ENCODE measurements around the gene CALML4. TPM values are rescaled to one million over a fixed set of nuclear protein-coding genes. Genes with fewer than 3 reads are reported as not detected.

Gene CALML4
- total and polyA plus RNA-seq, 2 donors (not counting 3 experiments of a cell fraction or from before 2014, with no cell fraction given) = 2.6 to 10.1 TPM

- Histone ChIP-seq H3K27me3 (ENCODE audit: control insufficient read depth in 2 of 2, insufficient read depth in 2 of 2, low read length in 2 of 2) (no peaks in the 10 kb centered on the region), H3K4me1 (ENCODE audit: control insufficient read depth, extremely low read depth, insufficient read depth, low read length) (no peaks in the 10 kb centered on the region), H2AFZ (ENCODE audit: low read depth, low read length) (no peak overlapping the region), H3K27ac (ENCODE audit: insufficient read depth, low read depth, low read length) (no peak overlapping the region), H3K36me3 (ENCODE audit: control insufficient read depth in 2 of 2, extremely low read depth in 1 of 2, insufficient read depth in 2 of 2, low read length in 2 of 2) (no peaks in the 10 kb centered on the region), H3K9ac (replicated peaks; ENCODE audit: extremely low read depth, insufficient read depth, low read length) (no peak overlapping the region), H3K4me2 (ENCODE audit: insufficient read depth, low read length) (no peak overlapping the region), H4K20me1 (replicated peaks; ENCODE audit: control insufficient read depth, extremely low read depth, insufficient read depth, low read length) (no peaks in the 10 kb centered on the region), H3K79me2 (ENCODE audit: control insufficient read depth, insufficient read depth, low read length) (peaks cover 36% of the 10 kb centered on the region), H3K9me3 (replicated peaks; ENCODE audit: control insufficient read depth, insufficient read depth, low read length) (no peaks in the 10 kb centered on the region), H3K4me3 (replicated peaks in 1 of 3; ENCODE audit: insufficient read depth in 1 of 3, low read depth in 1 of 3, low read length in 3 of 3) (no peak overlapping the region), H3K9me1 (replicated peaks; ENCODE audit: control insufficient read depth, extremely low read depth, insufficient read depth, low read length) (no peaks in the 10 kb centered on the region)
- DNase-seq (ENCODE audit: low read depth, low spot score) (no peak), FAIRE-seq (no peak)
- CTCF ChIA-PET = interaction anchor here (0.7 to 2.2 kb wide), 4 partner anchors 8 to 356 kb away, joined by 3 to 6 read pairs (median 4); no protein-coding TSS in a partner anchor
- POLR2A ChIA-PET = no interaction called here
- dilution Hi-C loops (cut with MboI; ENCODE audit: extremely low pct_ligation_motif_present, low sequenced_read_pairs) (no loop called here), intact Hi-C loops (cut with micrococcal nuclease) (no loop called here)
- TF ChIP-seq POLR2AphosphoS5 (IDR thresholded peaks at IDR 0.05; ENCODE audit: insufficient read depth, low read depth, low read length) = no peak
- no peak for TF ChIP-seq JUN (IDR thresholded peaks at IDR 0.05; ENCODE audit: borderline replicate concordance, insufficient read depth, insufficient read length, low read depth)
- TF ChIP-seq EZH2 (IDR thresholded peaks at IDR 0.05; ENCODE audit: borderline replicate concordance, low read depth, low read length, severe bottlenecking) = no peak
- TF ChIP-seq POLR2A (IDR thresholded peaks at IDR 0.05; ENCODE audit: low read depth, low read length) = no peak
- TF ChIP-seq GATA2 (IDR thresholded peaks at IDR 0.05; ENCODE audit: insufficient read depth, insufficient read length, low read depth, low read length) = no peak
- no peak for TF ChIP-seq MYC (IDR thresholded peaks at IDR 0.05; ENCODE audit: low read depth, low read length)
- TF ChIP-seq MAX (IDR thresholded peaks at IDR 0.05; ENCODE audit: insufficient read depth, insufficient read length) = no peak
- no TSS peak for BruUV-seq (replicated peaks)
These were observed 14.0 kb upstream of the CALML4 start for GRCh38 chr15:68218847-68219798.

All from endothelial cell of umbilical vein (primary cell).